Colon (tissue), 2 donors: ENCODE measurements around the gene RILP.

Experiments
- FAIRE-seq: peaks from 2 replicates; lab custom pipeline; 2012; peaks lifted over from hg19 to GRCh38; lab: Jason Lieb, UNC
- donor health status: control.
- donor health status: control.

The RILP gene

GRCh38 chr17:1597861-1598342 is 51.8 kb downstream of the RILP start:
- FAIRE-seq, result no peak
